Ascending aorta (tissue), 2 donors: ENCODE results near the gene CRTC2. TPM values are rescaled to one million over a fixed set of nuclear protein-coding genes. Genes with fewer than 3 reads are reported as not detected.
A peak's percentile ranks its signal among the peaks of the same experiment; 100 is the strongest.

Experiments
- DNase-seq, 2 donors: peaks; one replicate each; pipeline ENCODE4 v3.0.0-alpha.2; 2019; ENCODE audit warnings: low spot score in 2 of 2
- H3K27ac ChIP-seq, 2 donors: fragments of 200-600 bp; sonication (generic); one replicate each; pipeline ENCODE4 v1.5.1; 2016 to 2017; ENCODE audit warnings: mild to moderate bottlenecking in 1 of 2
- H3K27me3 ChIP-seq: fragments of 200-600 bp; sonication (generic); one replicate; pipeline ENCODE4 v1.5.1; 2017
- H3K36me3 ChIP-seq, 2 donors: fragments of 200-600 bp; sonication (generic); one replicate each; pipeline ENCODE4 v1.5.1; 2016
- H3K4me1 ChIP-seq, 2 donors: fragments of 200-600 bp; sonication (generic); one replicate each; pipeline ENCODE4 v1.5.1; 2016 to 2017; ENCODE audit warnings: mild to moderate bottlenecking in 1 of 2
- H3K4me3 ChIP-seq, 2 donors: fragments of 200-600 bp; sonication (generic); one replicate each; pipeline ENCODE4 v1.5.1; 2016 to 2017; ENCODE audit warnings: mild to moderate bottlenecking in 1 of 2
- H3K9me3 ChIP-seq, 2 donors: fragments of 200-600 bp; sonication (generic); one replicate each; pipeline ENCODE4 v1.5.1; 2016
- intact Hi-C: fragments of 100-400 bp; cut with DNase I; formaldehyde crosslinking; loops from one replicate; pipeline ENCODE4 v1.15.1; 2023
- total RNA-seq: library from RNA; depleted of rRNA; stranded (reverse); fragments of >200 nt; gene quantifications from one replicate; pipeline ENCODE4 v1.1.0, GENCODE V29; 2016
- TF ChIP-seq, protein P1 (sequence below), 3 experiments: fragments of 200-600 bp in 2 of 3; fragments of 450-650 bp in 1 of 3; sonication (generic) in 2 of 3; IDR thresholded peaks; one replicate each; pipeline ENCODE4 v1.5.1; 2016 to 2019; ENCODE audit warnings: antibody characterized with exemption in 3 of 3, mild to moderate bottlenecking in 1 of 3, moderate library complexity in 1 of 3

Gene CRTC2
- total RNA-seq, 1 donor from 2014 or later = 10.1 TPM

DNA sequence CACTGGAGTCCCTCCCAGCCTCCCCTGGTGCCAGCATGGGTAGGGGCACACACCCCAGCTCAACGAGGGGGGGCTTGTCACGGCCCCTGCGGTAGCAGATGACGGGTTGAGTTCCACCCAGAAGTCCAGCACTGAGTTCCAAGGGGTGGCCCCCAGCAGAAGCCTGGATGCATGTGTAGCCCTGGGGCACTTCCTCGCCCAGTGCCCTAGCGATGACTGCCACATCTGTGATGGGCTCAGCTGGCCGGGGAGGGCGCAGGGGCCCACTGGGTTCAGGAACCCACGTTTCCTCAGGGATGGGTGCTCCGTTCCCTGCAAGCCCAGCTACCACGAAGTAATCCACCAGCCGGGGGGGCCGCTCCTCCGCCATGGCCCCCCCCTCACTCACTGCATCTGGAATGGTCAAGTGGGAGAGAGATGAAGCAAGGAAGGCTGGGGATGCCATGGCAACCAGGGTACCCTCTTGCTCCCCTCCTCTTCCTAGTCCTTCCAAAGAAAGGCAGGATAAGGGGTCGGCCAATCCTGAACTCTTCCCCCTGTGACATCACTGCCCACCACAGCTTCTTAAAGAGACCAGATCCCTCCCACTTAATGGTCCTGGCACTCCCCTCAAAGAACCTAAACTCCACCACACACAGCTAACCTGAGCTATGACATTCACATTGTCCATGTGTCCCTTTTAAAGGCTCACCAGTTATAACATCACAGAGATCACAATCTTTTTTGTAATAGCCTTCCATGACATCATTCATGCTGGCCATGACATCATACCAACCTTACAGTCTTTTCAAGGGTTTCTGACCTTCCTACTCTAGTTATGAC, 14.2 kb downstream of the CRTC2 start:
- TF ChIP-seq, protein P1, sequence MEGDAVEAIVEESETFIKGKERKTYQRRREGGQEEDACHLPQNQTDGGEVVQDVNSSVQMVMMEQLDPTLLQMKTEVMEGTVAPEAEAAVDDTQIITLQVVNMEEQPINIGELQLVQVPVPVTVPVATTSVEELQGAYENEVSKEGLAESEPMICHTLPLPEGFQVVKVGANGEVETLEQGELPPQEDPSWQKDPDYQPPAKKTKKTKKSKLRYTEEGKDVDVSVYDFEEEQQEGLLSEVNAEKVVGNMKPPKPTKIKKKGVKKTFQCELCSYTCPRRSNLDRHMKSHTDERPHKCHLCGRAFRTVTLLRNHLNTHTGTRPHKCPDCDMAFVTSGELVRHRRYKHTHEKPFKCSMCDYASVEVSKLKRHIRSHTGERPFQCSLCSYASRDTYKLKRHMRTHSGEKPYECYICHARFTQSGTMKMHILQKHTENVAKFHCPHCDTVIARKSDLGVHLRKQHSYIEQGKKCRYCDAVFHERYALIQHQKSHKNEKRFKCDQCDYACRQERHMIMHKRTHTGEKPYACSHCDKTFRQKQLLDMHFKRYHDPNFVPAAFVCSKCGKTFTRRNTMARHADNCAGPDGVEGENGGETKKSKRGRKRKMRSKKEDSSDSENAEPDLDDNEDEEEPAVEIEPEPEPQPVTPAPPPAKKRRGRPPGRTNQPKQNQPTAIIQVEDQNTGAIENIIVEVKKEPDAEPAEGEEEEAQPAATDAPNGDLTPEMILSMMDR (IDR thresholded peaks at IDR 0.05) = no peak
- Histone ChIP-seq H3K36me3 (peaks cover 51 to 52% of the 10 kb centered on the region in 2 donors), H3K4me1 (peaks cover 4 to 9% of the 10 kb centered on the region in 2 donors), H3K27me3 (no peaks in the 10 kb centered on the region), H3K27ac (peak overlapping the region; percentile 89 to 98), H3K9me3 (no peaks in the 10 kb centered on the region), H3K4me3 (peak overlapping the region in 1 of 2 donors; percentile 93)
- intact Hi-C loops = no loop called here
- DNase-seq = no peak

DNA sequence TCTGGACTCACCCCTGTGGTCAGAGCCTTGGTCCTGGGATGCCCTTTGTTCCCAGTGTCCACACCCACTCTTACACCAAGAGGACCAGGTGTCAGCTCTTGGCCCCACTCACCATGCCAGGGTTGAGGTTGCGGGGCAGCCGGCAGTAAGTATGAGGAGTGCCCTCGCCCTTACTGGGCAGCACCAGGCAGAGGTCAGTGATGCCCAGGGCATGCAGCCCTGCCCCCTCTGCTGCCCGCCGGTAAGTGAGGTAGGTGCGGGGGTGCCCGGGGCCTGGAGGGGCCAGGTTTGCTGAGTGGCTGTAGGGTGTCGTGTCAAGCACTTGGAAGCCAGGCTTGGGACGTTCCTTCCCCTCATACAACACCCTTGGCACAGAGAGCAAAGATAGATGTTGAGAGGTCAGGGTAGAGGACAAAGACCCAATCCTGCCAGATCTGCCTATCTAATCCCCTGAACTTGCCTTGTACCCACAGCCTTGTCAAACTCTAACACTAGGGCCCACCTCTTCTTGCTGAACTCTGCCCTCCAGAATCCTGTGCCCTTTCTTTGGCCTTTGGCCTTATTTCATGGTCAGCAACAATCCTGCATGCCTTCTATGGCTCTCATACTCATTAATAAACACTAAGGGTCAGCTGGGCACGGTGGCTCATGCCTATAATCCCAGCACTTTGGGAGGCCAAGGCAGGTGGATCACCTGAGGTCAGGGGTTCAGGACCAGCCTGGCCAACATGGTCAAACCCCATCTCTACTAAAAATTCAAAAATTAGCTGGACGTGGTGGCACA, 15.5 kb downstream of the CRTC2 start:
- no peak overlapping the region for H3K27ac ChIP-seq
- intact Hi-C loops = no loop called here
- H3K27me3 ChIP-seq = no peaks in the 10 kb centered on the region
- TF ChIP-seq, protein P1 (IDR thresholded peaks at IDR 0.05) = no peak
- H3K4me3 ChIP-seq = no peak overlapping the region
- peaks cover 4 to 9% of the 10 kb centered on the region in 2 donors for H3K4me1 ChIP-seq
- H3K9me3 ChIP-seq = no peaks in the 10 kb centered on the region
- peaks cover 43 to 47% of the 10 kb centered on the region in 2 donors for H3K36me3 ChIP-seq
- DNase-seq = no peak

DNA sequence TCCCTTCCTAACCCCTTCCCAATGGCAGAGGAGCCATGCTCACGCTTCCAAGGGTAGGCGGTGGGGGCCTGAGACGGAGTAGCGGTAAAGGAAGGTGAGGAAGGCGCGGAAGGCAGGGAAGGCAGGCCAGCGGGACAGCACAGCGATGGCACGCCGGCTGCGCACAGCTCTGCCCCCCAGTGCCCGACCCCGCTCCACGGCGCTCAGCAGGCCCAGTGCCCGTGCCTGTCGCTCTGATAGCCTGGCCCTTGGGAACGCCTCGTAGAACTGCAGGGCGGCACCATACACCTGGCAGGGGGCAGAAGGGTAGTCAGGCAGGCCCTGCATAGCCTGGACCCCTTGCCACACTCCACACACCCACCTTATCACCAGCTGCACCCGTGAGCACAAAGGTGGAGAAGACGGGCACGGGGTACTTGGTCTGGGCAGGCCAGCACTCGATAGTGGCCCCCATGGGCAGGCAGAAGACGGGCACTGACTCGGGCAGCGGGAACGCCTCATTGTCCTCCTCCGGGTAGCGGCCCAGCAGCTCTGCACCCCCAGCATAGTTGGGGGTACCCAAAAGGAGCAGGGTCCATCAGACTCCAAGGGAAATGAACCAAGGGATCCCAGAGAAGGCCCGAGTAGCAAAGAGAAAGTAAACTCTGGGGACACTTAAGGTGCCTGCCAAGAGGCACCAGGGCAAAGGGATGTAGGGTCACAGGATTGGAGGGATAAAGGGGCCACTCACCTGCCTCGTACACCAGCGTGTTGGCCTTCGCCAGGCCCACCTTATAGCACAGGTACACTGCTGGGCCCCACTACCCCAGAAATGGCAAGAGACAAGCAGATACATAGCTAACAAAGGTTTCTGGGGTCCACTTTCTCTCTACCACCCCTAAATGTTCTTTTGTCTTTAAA, 16.3 kb downstream of the CRTC2 start:
- H3K27me3 ChIP-seq = no peaks in the 10 kb centered on the region
- H3K36me3 ChIP-seq = peaks cover 47 to 48% of the 10 kb centered on the region in 2 donors
- DNase-seq = no peak
- no peak overlapping the region for H3K27ac ChIP-seq
- TF ChIP-seq, protein P1 (IDR thresholded peaks at IDR 0.05) = no peak
- intact Hi-C loops = no loop called here
- peaks cover 4 to 9% of the 10 kb centered on the region in 2 donors for H3K4me1 ChIP-seq
- no peaks in the 10 kb centered on the region for H3K9me3 ChIP-seq
- H3K4me3 ChIP-seq = no peak overlapping the region

DNA sequence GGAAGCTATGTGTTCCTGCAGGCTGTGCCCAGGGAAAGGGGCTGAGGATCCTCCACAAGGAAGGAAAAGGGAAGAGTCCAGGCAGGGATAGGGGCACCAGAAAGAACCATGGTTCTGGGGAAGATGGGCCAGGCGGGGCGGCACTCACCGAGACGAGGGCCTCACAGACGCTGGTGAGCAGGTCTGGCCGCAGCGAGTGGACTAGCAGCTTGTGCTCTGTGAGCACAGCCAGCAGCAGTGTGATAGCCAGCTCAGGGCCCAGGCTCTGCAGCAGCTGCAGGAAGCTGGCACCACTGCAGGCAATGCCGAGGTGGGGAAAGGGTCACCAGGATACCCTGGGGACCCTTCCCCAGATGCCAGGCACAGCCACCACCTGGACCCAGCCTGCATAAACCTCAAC, 17.7 kb downstream of the CRTC2 start:
- Histone ChIP-seq H3K27ac (no peak overlapping the region), H3K36me3 (peaks cover 60 to 61% of the 10 kb centered on the region in 2 donors), H3K4me1 (peaks cover 4% of the 10 kb centered on the region in 2 donors), H3K9me3 (no peaks in the 10 kb centered on the region), H3K27me3 (no peaks in the 10 kb centered on the region), H3K4me3 (no peak overlapping the region)
- intact Hi-C loops = no loop called here
- no peak for DNase-seq
- TF ChIP-seq, protein P1 (IDR thresholded peaks at IDR 0.05) = no peak

DNA sequence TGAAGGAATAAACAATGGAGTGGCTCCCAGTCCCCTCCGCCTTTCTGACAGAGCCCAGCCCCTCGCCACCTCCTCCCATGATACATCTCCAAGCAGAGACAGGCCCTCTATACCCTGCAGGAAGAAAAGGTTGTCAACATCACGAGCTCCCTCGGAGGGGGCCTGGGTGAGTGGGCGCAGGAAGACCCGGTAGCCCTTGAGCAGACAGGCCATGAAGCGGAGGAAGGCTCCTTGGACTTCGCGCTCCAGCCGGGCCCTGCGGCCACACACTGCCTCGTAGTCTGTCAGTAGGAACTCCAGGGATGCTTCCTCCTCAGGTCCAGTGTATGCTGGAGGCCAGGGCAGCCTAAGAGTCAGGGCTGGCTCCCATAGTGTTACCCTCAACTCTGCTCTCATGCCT, 18.9 kb downstream of the CRTC2 start:
- Histone ChIP-seq H3K27me3 (no peaks in the 10 kb centered on the region), H3K9me3 (no peaks in the 10 kb centered on the region), H3K4me3 (no peak overlapping the region), H3K4me1 (no peaks in the 10 kb centered on the region), H3K27ac (no peak overlapping the region), H3K36me3 (peaks cover 72 to 74% of the 10 kb centered on the region in 2 donors)
- DNase-seq = no peak
- intact Hi-C loops = no loop called here
- TF ChIP-seq, protein P1 (IDR thresholded peaks at IDR 0.05) = no peak
